Activated CD4-positive, alpha-beta T cell treated with anti-CD3 and anti-CD28 coated beads for 4 hours (primary cell): Measurements from ENCODE around the gene DIS3L.
"Not testable (repeated sequence)": the region's sequence is repeated elsewhere in the genome, so short reads cannot be mapped to it uniquely, and the experiment has no call there.

Experiments
- DNase-seq, 2 donors: peaks; one replicate each; pipeline ENCODE4 v3.0.0-alpha.2; 2020

The DIS3L gene

DNA sequence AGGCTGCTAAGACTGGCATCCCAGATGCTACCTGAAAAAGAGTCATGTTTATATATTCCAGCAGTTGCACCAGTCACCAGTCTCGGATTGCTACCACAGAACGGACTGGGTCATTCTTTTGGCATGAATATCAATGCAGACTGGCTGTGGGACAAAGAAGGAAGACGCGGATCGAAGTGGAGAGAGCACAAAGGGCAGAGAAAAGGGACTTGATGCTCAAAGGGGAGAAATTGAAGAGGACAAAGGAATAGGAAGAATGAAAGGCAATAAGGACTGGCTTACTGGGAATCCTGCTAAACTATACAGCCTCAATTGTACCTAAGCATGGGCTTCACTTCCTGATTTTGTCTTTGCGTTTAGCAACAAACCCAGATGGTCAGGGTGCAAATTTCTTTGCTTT lies 15.3 kb upstream of the DIS3L start:
- no peak for DNase-seq

- no peak for DNase-seq
These were observed 14.7 kb upstream of the DIS3L start for GRCh38 chr15:66278671-66279070.

- no peak for DNase-seq
These were observed 9.1 kb upstream of the DIS3L start for GRCh38 chr15:66284271-66284670.

DNA sequence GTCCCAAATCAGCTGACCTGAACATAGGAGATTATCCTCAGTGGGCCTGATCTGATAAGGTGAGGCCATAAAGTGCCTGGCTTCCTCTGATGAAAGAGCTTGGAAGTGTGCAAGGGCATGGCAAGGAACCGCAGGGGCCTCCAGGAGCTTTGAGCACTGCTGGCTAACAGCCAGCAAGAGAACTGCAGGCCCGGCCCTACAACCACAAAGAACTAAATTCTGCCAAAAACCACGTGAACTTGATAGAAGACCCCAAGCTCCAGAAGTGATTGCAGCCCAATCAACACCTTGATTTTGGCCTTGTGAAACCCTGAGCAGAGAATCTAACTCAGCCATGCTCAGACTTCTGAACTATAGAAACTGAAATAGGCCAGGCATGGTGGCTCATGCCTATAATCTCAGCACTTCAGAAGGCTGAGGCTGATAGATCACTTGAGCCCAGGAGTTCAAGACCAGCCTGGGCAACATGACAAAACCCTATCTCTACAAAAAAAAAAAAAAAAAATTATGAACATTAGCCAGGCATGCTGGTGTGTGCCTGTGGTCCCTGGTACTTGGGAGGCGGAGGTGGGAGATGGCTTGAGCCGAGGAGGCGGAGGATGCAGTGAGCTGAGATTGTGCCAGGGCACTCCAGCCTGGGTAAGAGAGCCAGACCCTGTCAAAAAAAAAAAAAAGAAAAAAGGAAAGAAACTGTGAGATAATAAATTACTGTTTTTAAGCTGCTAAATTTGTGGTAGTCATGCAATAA lies 7.7 kb upstream of the DIS3L start:
- DNase-seq, result no peak

GRCh38 chr15:66287461-66288057 lies 5.8 kb upstream of the DIS3L start:
- no peak for DNase-seq

GRCh38 chr15:66288093-66288492 lies 5.3 kb upstream of the DIS3L start:
- no peak for DNase-seq

DNA sequence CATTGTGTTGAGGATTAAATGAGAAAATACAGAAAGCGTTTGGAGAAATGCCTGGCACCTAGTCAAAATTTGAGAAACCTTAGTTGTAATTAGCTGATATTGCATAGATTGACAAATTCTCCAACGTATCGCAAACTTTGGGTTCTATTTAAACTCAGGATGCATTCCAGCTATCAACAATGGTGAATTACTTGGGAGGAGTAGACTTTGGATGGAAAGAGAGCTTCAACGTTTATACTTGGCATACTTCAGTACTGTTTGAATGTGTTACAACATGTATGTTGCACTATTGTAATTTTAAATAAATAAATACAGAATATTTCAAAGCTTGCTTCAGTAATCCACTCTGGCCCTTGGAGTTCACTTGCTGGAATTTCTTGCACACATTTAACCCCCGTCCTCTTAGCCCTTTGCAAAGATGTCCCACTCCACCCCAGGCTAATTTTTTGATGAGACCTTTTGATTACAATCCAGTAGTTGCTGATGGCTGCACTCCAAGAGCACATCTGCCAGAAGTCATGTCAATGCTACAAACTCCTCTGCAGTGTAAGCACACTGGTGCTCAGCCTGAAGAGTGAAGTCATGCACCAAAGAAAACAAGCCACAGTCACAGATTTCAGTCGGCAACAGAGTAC lies 4.7 kb upstream of the DIS3L start:
- no peak for DNase-seq

- no peak for DNase-seq
These were observed 3.4 kb upstream of the DIS3L start for GRCh38 chr15:66290007-66290406.

DNA sequence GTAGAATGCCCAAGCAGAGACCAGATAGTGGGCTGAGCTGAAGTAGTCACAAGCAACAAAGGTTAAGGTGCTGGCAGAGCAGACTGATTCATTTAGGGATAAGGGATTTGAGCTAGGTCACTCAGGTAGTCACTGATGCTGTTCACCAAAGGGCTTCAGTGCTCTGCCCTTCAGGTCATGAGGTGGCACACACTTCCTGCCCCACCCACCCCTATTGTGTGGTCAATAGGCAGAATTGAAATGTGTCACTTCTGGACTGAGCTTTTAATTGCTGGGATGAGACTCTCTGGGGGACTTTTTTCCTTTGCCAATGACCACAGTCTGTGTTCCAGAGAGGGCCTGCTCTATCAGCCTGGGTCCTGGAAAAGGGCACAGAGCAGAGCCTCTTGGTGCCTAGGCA lies 2.9 kb upstream of the DIS3L start:
- DNase-seq, result no peak

DNA sequence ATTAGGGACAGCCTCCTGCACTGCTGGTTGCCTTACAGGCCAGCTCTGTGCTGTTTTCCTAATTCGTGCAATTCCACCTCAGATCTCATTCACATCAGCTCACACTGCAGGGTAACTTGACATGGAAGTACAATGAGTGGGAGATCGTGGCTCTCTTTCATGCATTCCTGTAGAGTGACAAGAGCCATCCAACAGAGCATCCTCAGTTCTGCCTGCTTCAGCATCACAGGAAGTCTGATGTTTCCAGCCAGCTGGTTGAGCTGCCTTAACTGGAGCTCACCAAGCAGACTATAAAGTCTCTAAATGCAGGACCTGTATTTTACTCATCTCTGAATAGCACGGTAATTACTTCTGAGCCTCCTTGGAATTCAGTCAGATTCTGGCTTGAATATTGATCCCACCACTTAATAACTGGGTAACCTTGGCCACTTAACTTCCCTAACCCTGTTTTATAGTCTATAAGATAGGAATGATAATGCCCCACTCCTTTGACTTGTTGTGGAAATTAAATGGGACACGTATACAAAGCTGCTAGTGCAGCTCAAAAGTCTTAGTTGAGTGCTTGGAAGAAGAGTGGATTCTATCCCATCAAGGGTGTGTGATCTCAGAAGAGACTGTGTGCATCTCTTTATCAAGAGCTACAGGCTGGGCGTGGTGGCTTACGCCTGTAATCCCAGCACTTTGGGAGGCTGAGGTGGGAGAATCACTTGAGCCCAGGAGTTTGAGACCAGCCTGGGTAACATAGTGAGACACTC lies 1.4 kb upstream of the DIS3L start:
- no peak for DNase-seq

DNA sequence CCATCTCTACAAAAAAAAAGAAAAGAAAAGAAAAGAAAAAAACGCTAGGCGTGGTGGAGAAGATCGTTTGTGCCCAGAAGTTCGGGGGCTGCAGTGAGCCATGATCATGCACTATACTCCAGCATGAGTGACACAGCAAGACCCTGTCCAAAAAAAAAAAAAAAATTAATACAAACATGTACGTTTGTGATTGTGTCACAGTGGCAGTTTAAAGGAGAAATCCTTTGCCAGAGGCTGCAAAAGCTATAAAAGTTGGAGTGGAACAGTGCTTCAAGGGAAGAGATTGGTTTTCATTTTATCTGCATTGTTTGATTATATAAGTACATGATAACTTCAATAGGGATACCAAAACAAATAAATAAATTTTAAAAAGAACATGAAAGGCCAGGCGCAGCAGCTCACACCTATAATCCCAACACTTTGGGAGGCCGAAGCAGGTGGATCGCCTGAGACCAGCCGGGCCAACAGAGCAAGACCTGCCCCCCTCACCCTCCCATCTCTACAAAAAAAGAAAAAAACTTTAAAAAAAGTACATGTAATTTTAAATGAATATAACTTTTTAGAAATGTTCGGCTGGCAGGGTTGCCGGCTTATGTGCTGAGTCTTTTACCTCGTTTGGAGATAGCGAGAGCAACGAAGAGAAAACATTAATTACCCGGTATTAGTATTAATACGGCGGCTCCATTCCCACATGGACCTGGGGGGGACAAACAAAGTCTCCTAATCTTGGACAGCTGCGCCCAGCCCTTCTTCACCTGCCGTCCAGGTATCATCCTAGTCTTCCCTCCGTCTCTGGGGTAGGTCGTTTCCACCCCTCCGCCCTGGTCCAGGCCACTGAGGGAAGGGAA lies 573 bp upstream of the DIS3L start:
- no peak for DNase-seq

- DNase-seq, result peak in 1 of 2 donors; percentile 38
These were observed 976 bp downstream of the DIS3L start for GRCh38 chr15:66294157-66294931.

GRCh38 chr15:66294932-66295235 lies 1.5 kb downstream of the DIS3L start:
- DNase-seq, result no peak

- no peak for DNase-seq
These were observed 2.8 kb downstream of the DIS3L start for GRCh38 chr15:66296186-66296585.

DNA sequence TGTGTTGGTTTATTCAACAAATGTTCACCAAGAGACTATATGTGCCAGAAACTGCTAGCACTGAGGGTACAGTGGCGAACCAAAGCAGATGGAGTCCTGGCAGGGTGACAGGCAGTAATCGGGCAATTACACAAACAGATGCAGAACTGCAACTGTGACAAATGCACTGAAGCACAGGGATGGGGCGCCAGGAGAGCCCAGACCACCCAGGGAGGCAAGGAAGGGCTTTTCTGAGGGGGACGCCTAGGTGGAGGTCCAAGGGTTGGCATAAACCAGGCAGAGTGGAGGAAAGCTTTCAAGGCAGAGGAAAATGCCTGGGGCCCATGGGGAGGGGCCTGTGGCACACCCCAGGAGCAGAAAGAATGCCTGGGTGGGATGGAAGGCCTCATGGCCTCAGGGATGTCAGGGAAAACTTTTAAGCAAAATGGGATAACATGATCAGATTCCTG lies 5.5 kb downstream of the DIS3L start:
- no peak for DNase-seq

DNA sequence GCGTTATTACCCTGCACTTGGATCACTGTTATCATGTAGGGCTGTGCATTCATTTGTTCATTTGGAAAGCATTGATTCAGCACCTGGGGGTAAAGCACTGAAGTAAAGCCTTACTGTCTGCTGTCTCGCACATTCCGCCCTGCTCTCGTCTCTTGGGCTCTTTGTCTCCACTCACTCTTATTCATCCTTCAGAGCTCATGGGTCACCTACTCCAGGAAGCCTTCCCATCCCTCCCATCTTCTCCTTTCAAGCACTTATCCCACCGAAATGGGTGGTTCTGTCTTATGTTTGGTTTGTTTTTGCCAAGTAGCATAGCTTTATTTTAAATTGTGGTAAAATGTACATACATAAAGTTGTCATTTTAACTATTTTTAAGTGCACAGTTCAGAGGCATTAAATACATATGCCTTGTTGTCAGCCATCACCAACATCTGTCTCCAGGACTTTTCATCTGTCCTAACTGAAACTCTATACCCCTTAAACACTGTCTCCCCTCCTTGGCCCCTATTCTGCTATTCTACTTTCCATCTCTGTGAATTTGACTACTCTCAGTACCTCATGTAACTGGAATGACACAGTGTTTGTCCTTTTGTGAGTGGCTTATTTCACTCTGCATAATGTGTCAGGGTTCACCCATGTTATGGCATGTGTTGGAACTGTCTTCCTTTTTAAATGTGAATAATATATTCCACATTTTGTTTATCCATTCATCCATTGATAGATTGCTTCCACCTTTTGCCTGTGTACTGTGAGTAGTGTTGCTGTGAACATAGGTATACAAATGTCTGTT lies 9.3 kb downstream of the DIS3L start:
- no peak for DNase-seq

DNA sequence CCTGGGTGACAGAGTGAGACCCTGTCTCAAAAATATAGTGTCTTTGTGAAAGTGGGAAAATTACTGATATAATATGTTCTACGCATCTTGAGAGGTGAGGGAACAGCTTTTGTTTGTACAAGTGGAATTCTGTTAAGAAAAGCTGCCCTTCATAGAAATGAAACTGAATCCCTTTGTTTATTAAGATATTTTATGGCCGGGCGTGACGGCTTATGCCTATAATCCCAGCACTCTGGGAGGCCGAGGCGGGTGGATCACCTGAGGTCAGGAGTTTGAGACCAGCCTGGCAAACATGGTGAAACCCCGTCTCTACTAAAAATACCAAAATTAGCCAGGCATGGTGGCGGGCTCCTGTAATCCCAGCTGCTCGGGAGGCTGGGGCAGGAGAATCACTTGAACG lies 11.1 kb downstream of the DIS3L start:
- DNase-seq, result not testable (repeated sequence)

GRCh38 chr15:66306381-66306780 lies 13.0 kb downstream of the DIS3L start:
- DNase-seq, result no peak

DNA sequence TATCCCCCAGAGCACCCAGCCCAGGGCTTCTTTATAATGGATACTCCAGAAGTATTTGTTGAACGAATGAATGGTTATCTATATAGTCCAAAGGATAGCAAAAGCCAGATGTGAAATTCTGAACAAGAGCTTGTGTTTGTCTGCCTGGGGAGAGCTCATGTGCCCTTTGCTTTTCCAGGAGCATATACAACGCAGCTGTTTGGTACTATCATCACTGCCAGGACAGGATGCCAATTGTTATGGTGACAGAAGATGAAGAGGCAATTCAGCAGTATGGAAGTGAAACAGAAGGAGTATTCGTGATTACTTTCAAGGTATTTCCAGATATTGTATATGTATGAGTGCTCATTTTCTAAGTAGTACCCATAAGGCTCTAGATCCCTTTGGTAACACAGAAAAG lies 15.2 kb downstream of the DIS3L start:
- no peak for DNase-seq

DNA sequence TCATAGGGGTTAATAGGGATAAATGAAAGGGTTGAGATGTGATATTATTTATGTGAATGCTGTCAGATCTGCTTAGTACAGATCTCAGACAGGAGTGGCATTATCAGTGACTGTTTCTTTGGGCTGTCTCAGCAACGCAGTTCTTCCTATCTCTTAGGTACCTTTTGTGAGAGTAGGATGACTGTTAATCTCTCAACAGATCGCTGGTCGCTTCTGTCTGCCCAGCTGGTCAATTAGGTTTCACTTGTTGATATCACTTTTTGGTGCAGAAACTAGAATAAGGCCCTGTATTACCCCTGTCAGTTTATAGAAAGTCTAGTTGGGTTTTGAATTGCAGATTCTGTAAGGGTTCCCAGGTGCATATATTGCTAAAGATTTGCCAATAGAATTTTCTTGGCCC lies 16.5 kb downstream of the DIS3L start:
- DNase-seq, result no peak

GRCh38 chr15:66310786-66311185 lies 17.4 kb downstream of the DIS3L start:
- no peak for DNase-seq
